Body of pancreas (tissue), 4 donors: ENCODE data around the gene TNRC6C. TPM values are rescaled to one million over a fixed set of nuclear protein-coding genes. Genes with fewer than 3 reads are reported as not detected.

Source experiments
- ATAC-seq: fragments of 150-250 bp; one replicate; pipeline ENCODE4 v1.9.1; 2016
- DNase-seq, 4 donors: peaks; one replicate each; pipeline ENCODE4 v3.0.0-alpha.2; 2019
- H3K27ac ChIP-seq, 4 donors: fragments of 200-600 bp; sonication (generic); 1 replicate in 3 of 4; 2 replicates in 1 of 4; pipeline versions ENCODE4 v1.5.1 to v1.6.1; 2016 to 2019; ENCODE audit warnings: mild to moderate bottlenecking in 1 of 4, mixed read lengths in 1 of 4, moderate library complexity in 1 of 4
- H3K27me3 ChIP-seq, 2 donors: fragments of 200-600 bp; sonication (generic); one replicate each; pipeline ENCODE4 v1.6.0; 2016; ENCODE audit warnings: mild to moderate bottlenecking in 1 of 2
- H3K36me3 ChIP-seq, 2 donors: fragments of 200-600 bp; sonication (generic); replicated peaks in 1 of 2; 2 replicates each; pipeline ENCODE4 v1.5.1; 2016; ENCODE audit warnings: low read depth in 2 of 2; ENCODE audit not compliant: insufficient read depth in 1 of 2
- H3K4me1 ChIP-seq: fragments of 200-600 bp; sonication (generic); one replicate; pipeline ENCODE4 v1.6.0; 2016
- H3K4me3 ChIP-seq, 2 donors: fragments of 200-600 bp; sonication (generic); 1 replicate in 1 of 2; 2 replicates in 1 of 2; pipeline ENCODE4 v1.5.1; 2016 to 2019
- H3K9me3 ChIP-seq, 3 donors: fragments of 200-600 bp; sonication (generic); 1 replicate in 2 of 3; 2 replicates in 1 of 3; pipeline ENCODE4 v1.5.1; 2016
- CTCF ChIP-seq, 7 experiments: fragments of 450-650 bp in 4 of 7; fragments of 200-600 bp in 3 of 7; sonication (generic) in 3 of 7; IDR thresholded peaks; one replicate each; pipeline ENCODE4 v1.5.1; 2016 to 2019; ENCODE audit warnings: antibody characterized with exemption in 7 of 7
- POLR2A ChIP-seq, 3 donors: fragments of 450-650 bp; IDR thresholded peaks; one replicate each; pipeline ENCODE4 v1.6.1; 2016; ENCODE audit warnings: antibody characterized with exemption in 3 of 3, mild to moderate bottlenecking in 2 of 3
- WGBS, 2 donors: methylation state at CpG; one replicate each; pipeline ENCODE4 v1.1.5; 2017; 5-methylcytosine and 5-hydroxymethylcytosine counted together
- intact Hi-C: fragments of 100-400 bp; cut with DNase I; formaldehyde crosslinking; loops from one replicate; pipeline ENCODE4 v1.15.1; 2023
- total RNA-seq, 2 donors: library from RNA; depleted of rRNA; stranded (reverse); fragments of >200 nt; gene quantifications; one replicate each; pipeline ENCODE4 v1.1.0, GENCODE V29; 2016

Gene TNRC6C
- total RNA-seq, 2 donors from 2014 or later, result 4.9 to 13.5 TPM

GRCh38 chr17:77943971-77944370 is 14.5 kb upstream of the TNRC6C start:
- 67% methylated on average over 5 of the region's 5 CpGs for WGBS, 2 donors
- no peak for DNase-seq
- Histone ChIP-seq H3K36me3 (no peaks in the 10 kb centered on the region), H3K27ac (no peak overlapping the region), H3K4me3 (no peak overlapping the region), H3K27me3 (no peaks in the 10 kb centered on the region), H3K4me1 (peaks cover 7% of the 10 kb centered on the region), H3K9me3 (no peaks in the 10 kb centered on the region)
- ATAC-seq, result no peak
- intact Hi-C loops, result no loop called here
- TF ChIP-seq POLR2A (IDR thresholded peaks at IDR 0.05), result no peak
- no peak for TF ChIP-seq CTCF (IDR thresholded peaks at IDR 0.05)

GRCh38 chr17:77944390-77945222 is 13.9 kb upstream of the TNRC6C start:
- Histone ChIP-seq H3K4me3 (no peak overlapping the region), H3K27me3 (no peaks in the 10 kb centered on the region), H3K4me1 (peaks cover 7% of the 10 kb centered on the region), H3K27ac (no peak overlapping the region), H3K9me3 (no peaks in the 10 kb centered on the region), H3K36me3 (no peaks in the 10 kb centered on the region)
- intact Hi-C loops, result no loop called here
- DNase-seq (no peak), ATAC-seq (no peak)
- 65 to 74% methylated on average over 12 of the region's 12 CpGs for WGBS, 2 donors
- TF ChIP-seq CTCF (IDR thresholded peaks at IDR 0.05) (no peak), POLR2A (IDR thresholded peaks at IDR 0.05) (no peak)

GRCh38 chr17:77946900-77947645 is 11.4 kb upstream of the TNRC6C start:
- WGBS, 2 donors, result 62 to 75% methylated on average over 6 of the region's 6 CpGs
- intact Hi-C loops, result no loop called here
- Histone ChIP-seq H3K27me3 (no peaks in the 10 kb centered on the region), H3K36me3 (no peaks in the 10 kb centered on the region), H3K4me1 (peaks cover 2% of the 10 kb centered on the region), H3K27ac (no peak overlapping the region), H3K9me3 (no peaks in the 10 kb centered on the region), H3K4me3 (no peak overlapping the region)
- ATAC-seq, result no peak
- TF ChIP-seq CTCF (IDR thresholded peaks at IDR 0.05), result no peak
- TF ChIP-seq POLR2A (IDR thresholded peaks at IDR 0.05), result no peak
- no peak for DNase-seq

GRCh38 chr17:77948690-77949114 is 9.8 kb upstream of the TNRC6C start:
- no peaks in the 10 kb centered on the region for H3K4me1 ChIP-seq
- no peaks in the 10 kb centered on the region for H3K27me3 ChIP-seq
- WGBS, 2 donors, result 29 to 33% methylated on average over 3 of the region's 3 CpGs
- DNase-seq (peak in 1 of 4 donors; percentile 10), ATAC-seq (peak; percentile 60)
- H3K9me3 ChIP-seq, result no peaks in the 10 kb centered on the region
- TF ChIP-seq POLR2A (IDR thresholded peaks at IDR 0.05) (no peak), CTCF (IDR thresholded peaks at IDR 0.05) (no peak)
- intact Hi-C loops, result no loop called here
- H3K27ac ChIP-seq, result no peak overlapping the region
- H3K36me3 ChIP-seq, result no peaks in the 10 kb centered on the region
- no peak overlapping the region for H3K4me3 ChIP-seq
